NCI-H82 (cell line): ENCODE results near the gene DPYSL5.
A peak's percentile ranks its signal among the peaks of the same experiment; 100 is the strongest.
"Not testable (repeated sequence)": the region's sequence is repeated elsewhere in the genome, so short reads cannot be mapped to it uniquely, and the experiment has no call there.

Source experiments
- DNase-seq: peaks from one replicate; lab custom pipeline; 2025; lab: John Stamatoyannopoulos, UW

Gene DPYSL5

GRCh38 chr2:26901326-26902183 is 53.6 kb downstream of the DPYSL5 start:
- peak; percentile 74 for DNase-seq

GRCh38 chr2:26903676-26904075 is 55.7 kb downstream of the DPYSL5 start:
- no peak for DNase-seq

- DNase-seq, result no peak
Observed at GRCh38 chr2:26904839-26905238, 56.9 kb downstream of the DPYSL5 start.

DNA sequence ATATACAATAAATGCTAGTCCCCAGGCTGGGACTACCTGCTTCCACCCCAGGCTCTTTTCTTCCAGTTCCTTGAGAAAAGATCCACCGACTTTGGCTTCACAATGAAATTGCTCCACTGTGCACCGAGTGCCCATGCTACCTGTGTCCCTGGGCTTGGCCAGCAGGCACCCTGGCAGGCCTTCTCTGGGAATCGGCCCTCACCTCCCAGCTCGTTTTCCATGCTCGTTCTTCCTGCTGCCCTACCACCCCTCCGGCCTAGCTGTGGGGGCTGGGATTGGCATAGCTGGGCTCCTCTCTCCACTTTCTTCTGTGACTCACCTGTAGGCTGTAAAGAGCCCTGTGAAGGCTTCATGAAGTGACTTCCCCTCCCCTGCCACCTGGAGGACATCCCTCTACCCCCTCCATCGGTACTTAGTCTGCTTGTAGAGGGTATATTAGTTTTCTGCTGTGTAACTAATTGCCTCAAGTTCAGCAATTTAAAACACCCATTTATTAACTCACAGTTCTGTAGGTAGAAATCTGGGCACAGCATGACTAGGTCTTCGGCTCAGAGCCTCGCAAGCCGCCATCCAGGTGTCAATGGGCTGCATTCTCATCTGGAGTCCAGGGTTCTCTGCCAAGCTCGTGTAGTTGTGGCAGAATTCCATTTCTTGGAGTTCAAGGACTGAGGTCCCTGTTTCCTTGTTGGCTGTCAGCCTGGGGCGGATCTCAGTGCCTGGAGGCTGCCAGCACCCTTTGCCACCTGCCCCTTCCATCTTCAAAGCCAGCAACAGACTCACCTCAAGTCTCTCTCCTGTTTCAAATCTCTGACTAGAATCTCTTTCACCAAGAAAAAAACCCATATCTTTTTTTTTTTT is 57.6 kb downstream of the DPYSL5 start:
- no peak for DNase-seq

DNA sequence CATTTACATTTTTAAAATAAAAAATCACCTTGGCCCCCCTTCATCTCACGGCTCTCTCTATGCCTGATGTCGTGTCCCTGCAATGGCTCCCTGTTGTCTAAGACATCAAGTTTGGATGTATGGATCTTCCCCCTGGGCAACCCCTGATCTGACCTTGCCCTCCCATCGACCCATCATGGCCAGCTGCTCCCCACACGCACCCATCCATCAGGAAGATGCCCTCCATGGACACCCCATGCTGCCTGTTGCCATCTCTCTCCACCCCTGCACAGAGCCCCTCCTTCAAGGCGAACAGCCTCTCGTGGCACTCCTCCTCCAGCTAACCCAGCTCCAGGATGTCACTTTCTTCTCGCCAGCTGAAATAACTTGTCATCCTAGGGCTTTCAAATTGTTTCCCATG is 59.5 kb downstream of the DPYSL5 start:
- DNase-seq, result no peak

DNA sequence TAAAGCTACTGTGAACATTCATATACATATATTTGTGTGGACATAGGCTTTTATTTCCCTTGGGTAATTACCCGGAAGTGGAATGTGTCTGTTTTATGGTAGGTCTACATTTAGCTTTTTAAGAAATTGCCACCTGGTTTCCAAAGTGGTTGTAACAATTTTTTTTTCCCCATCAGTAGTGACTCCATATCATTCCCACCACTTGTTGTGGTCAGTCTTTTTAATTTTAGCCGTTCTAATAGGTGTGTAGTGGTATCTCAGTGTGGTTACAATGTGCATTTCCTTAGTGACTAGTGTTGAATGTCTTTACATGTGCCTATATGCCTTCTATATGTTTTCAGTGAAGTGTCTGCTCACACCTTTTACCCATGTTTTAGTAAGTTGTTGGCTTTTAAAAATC is 62.2 kb downstream of the DPYSL5 start:
- no peak for DNase-seq

DNA sequence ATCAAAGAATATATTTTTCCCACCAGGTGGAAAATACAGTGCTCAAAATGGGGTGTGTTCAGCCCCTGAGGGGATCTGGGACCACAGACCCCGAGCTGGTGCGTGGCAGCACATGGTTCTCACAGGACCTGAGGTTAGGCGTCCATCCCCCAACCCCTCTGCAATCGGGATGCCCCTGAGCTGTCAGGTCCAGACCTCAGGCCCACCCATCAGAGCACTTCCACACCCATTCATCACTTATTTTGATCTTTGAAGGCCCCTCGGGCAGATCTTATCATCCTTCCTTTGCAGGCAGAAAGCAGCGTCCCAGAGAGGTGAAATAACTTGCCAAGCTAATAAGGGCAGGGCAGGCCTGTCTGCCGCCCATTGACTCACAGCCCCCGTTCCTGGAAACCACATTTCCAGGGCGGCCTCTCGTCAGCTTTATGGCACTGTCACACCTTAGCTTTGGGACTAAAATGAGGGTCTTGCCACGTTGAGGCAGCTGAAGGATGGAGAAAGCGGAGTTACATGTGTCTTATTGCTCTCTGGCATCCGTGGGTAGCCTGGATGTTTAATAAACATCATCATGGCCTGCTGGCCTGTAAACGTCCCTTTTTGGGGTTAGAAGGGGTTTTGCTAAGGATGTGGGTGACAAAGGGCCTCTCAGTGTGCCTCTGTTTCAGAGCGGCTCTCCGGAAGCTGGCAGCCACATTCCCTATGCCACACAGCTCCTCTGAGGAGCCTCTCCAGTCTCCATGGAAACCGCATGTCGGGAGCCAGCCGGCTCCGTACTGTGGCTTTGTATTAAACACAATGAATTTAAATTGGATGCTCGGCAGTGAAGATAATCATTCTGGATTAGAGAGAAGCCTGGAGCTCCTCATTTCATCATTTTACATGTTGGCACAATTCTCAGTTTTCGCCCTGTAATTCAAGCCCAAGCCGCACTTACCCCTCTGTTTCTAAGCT is 64.3 kb downstream of the DPYSL5 start:
- peak; percentile 23 for DNase-seq

DNA sequence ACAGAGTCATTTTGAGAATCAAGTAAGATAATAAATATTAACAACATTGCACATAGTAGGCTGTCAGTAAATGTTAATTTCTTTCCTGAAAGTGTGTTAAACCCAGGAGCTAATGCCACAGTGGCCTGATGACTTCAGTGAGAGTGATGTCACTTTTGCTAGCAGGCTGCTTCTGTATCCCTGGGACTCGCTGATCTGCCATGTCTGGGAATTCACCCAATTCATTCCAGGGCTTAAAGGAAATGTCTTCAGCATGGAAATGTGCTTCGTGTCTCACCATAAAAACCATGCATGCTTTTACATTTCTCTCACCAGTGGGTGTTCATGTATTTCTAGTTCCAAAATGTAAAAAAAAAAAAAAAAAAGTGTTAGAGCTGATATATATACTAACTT is 65.7 kb downstream of the DPYSL5 start:
- no peak for DNase-seq

DNA sequence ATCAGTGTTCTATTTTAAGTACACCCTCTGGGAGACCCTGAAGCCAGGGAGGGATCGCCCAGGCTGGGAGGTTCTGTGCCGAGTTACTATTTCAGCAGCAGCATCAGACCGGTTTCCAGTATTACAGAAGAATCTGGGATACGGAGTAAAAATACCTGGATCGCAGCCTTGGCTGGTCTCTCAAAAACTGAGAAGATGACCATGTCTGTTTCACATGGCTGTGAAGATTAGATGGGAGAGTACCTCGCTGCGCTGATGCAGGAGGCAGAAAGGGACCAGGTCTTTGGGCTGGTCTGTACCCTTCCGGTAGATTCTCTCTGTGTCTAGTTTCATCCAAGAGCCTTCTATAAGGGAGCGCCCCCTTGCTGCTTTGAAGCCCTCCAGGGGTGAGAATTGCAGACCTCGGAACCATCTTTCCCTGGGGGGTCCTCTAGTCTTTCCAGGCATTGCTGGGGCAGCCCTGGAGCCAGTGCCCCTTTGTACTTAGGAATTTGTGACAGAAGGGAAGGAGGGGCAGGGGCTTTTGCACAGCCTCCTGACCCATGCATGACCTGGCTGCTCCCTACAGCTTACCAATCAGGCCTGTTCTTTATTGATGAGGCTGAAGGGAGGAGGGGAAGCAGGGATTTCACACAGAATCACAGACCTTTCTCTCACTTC is 66.2 kb downstream of the DPYSL5 start:
- peak; percentile 44 for DNase-seq

- no peak for DNase-seq
Observed at GRCh38 chr2:26914659-26915310, 66.9 kb downstream of the DPYSL5 start.

GRCh38 chr2:26915316-26915715 is 67.4 kb downstream of the DPYSL5 start:
- DNase-seq, result no peak

DNA sequence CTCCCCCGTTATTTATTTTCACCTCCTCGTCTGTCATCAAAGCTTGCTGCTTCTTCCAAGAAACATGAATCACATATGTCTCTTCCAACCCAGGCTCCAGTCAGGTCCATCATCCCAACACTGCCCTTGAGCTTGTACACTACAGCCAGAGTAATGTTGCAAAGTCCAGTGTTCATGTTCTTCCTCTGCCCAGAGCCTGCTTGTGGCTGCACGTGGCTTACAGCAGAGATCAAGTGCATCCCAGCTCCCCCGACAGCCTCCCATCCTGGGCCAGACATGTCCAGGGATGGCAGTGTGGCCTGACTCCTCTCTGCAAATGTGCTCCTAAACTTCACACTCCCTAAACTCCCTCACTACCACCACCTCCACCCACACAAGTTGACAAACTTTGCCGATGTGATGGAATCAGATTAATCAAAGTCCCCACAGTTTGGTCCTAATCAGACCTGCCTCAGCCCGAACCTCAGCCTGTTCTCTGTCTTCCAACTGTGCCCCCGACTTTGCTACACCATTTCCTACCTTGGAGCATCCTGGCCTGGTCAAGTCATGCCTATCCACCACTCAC is 68.3 kb downstream of the DPYSL5 start:
- DNase-seq, result no peak

GRCh38 chr2:26917135-26917836 is 69.4 kb downstream of the DPYSL5 start:
- DNase-seq, result no peak

GRCh38 chr2:26921323-26921722 is 73.4 kb downstream of the DPYSL5 start:
- no peak for DNase-seq

DNA sequence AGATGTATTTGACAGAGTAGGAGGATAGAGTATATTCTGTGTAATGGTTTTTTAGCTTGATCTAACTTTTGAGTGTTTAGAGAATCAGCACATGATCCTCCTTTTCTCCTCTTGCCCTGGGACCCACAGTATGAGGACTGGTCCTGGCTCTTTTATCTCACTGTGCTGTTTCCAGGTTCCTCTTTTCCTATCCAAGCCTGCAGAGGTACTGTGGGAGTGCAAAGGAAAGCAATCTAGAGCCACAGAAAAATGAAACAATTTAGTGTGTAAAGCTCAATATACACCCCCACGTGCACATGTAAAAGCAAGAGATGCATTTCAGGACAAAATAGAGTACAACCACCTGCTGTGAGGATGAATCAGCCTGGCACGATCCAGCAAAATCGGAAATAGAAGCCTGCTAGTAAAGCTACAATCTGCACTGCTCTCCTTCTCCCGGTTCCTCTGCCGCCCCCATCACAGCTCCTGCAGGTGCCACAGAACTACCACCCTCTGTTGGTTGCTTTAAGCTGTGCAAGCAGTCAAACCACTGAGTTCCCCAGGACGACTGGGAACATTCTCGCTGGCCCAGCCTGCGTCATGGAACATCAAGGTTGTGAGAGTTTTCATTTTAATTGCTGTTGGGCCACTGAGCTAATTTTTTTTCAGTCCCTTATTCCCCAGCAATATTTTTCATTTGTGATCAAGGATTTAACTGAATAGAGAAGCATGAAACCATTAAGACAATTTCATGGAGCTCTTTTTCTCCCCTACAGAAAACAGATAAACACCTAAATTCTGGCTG is 74.7 kb downstream of the DPYSL5 start:
- DNase-seq, result peak; percentile 82

DNA sequence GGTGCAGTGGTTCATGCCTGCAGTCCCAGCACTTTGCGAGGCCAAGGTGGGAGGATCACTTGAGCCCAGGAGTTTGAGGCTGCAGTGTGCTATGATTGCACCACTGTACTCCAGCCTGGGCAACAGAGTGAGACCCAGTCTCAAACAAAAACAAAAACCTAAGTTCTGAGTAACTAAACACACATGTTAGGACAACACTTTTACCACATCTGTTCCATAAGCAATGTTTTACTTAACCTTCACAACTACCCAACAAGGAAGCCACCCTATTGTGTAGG is 75.2 kb downstream of the DPYSL5 start:
- not testable (repeated sequence) for DNase-seq

DNA sequence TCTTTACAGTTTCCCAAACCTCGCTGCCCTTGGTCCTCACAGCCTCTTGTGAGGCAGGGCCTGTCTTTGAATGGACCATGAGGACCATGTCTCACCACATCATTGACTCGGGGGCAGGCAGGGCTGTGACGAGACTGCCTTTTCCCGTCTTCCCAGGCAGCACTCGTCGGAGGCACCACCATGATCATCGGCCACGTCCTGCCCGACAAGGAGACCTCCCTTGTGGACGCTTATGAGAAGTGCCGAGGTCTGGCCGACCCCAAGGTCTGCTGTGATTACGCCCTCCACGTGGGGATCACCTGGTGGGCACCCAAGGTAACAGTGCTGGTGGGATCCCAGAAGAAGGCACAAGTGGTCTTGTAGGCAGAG is 76.8 kb downstream of the DPYSL5 start:
- no peak for DNase-seq

DNA sequence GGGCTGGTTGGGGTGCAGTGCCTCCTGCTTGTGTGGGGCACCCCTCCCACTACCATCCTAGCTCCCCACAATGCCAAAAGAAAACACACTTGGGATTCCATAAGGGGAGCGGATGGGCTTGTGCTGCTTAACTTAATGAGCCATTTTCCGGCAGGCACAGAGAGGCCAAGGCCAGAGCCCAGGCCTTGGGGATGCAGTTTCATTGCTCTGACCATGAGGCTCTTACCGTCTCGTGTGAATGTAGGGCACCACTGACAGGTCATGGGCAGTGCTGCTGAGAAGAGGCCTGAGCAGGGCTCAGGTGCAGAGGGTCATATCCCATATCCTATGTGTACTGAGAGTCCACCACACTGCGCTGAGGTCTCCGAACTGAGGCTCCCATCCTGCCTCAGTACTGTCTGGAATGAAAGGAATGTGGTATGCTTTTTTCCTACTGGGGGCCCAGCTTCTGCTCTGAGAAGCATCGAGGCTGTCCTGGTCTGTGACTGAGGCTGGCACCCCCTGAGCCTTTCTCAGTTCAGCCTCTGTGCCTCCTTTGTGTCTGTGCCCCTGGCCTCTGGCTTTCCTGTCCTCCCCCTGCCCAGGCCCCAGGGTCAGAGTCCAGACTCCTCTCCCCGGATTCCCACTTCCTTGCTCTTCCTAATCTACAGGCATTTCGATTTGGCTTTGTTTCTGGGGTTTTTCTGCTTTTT is 77.3 kb downstream of the DPYSL5 start:
- DNase-seq, result no peak

DNA sequence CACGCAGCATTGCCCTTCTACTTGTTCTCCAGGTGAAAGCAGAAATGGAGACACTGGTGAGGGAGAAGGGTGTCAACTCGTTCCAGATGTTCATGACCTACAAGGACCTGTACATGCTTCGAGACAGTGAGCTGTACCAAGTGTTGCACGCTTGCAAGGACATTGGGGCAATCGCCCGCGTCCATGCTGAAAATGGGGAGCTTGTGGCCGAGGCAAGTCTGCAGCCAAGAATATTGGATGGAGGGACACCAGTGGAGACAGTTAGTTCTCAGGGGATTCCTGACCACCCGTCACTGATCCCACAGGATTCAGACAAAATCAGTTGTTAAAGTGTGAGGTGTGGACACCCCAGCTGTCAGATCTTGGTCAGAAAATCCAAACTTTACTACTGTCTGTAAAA is 79.3 kb downstream of the DPYSL5 start:
- DNase-seq, result no peak
